ENCODE data around the gene ENO2. TPM values are rescaled to one million over a fixed set of nuclear protein-coding genes. Genes with fewer than 3 reads are reported as not detected.

ENO2 gene
- total RNA-seq, 6 donors from 2014 or later, result 33.4 to 44.0 (median 40.7) TPM

DNA sequence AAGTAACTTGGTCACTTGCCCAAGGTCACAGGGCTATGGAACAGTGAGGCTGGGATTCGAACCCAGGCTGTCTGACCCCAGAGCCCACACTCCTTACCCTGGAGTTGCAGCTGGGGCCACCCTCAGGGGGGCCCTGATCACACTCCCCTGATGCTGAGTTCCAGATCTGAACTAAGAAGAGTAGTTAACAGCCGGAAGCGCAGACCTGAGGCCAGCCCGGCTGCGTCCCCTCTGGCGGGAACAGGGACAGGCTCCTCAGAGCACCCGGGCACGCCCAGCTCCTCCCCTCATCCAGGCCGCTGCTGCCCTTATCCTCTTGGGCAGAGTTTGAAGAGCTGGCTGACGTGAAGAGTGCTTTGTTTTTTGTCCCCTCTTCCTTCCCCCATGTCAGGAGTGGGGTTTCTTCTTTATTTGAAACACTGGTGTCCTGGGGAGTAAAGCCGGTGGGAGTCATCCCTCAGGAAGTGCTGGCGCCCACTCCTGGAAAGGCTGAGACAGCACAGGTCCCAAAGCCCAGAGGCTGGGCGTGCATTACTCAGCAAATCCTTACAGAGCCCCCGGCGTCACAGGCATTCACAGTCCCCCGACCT, 47.4 kb downstream of the ENO2 start:
- peak; percentile 88 for DNase-seq
- no peaks in the 10 kb centered on the region for H3K9me3 ChIP-seq
- peak overlapping the region; percentile 89 to 96 (median 90) for H3K27ac ChIP-seq
- H3K4me1 ChIP-seq, result peaks cover 54 to 77% (median 71%) of the 10 kb centered on the region in 4 donors
- 5 to 17% methylated on average over 7 to 16 of the region's 16 CpGs for WGBS, 2 donors
- H3K4me3 ChIP-seq, result peak overlapping the region in 3 of 4 donors; percentile 58 to 64 (median 60)
- peaks cover 8 to 34% (median 21%) of the 10 kb centered on the region in 4 donors for H3K36me3 ChIP-seq
- no peak for TF ChIP-seq EP300 (IDR thresholded peaks at IDR 0.05)
- peak in 1 of 4 donors; percentile 45 for TF ChIP-seq POLR2A (IDR thresholded peaks at IDR 0.05)
- TF ChIP-seq, protein P1, sequence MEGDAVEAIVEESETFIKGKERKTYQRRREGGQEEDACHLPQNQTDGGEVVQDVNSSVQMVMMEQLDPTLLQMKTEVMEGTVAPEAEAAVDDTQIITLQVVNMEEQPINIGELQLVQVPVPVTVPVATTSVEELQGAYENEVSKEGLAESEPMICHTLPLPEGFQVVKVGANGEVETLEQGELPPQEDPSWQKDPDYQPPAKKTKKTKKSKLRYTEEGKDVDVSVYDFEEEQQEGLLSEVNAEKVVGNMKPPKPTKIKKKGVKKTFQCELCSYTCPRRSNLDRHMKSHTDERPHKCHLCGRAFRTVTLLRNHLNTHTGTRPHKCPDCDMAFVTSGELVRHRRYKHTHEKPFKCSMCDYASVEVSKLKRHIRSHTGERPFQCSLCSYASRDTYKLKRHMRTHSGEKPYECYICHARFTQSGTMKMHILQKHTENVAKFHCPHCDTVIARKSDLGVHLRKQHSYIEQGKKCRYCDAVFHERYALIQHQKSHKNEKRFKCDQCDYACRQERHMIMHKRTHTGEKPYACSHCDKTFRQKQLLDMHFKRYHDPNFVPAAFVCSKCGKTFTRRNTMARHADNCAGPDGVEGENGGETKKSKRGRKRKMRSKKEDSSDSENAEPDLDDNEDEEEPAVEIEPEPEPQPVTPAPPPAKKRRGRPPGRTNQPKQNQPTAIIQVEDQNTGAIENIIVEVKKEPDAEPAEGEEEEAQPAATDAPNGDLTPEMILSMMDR (IDR thresholded peaks at IDR 0.05), result peak; percentile 9 to 67 (median 36)
- TF ChIP-seq POLR2AphosphoS5 (IDR thresholded peaks at IDR 0.05), result no peak
- ATAC-seq (ENCODE audit: low FRiP score in 2 of 2), result peak; percentile 63 to 75
- H3K27me3 ChIP-seq, result no peaks in the 10 kb centered on the region

DNA sequence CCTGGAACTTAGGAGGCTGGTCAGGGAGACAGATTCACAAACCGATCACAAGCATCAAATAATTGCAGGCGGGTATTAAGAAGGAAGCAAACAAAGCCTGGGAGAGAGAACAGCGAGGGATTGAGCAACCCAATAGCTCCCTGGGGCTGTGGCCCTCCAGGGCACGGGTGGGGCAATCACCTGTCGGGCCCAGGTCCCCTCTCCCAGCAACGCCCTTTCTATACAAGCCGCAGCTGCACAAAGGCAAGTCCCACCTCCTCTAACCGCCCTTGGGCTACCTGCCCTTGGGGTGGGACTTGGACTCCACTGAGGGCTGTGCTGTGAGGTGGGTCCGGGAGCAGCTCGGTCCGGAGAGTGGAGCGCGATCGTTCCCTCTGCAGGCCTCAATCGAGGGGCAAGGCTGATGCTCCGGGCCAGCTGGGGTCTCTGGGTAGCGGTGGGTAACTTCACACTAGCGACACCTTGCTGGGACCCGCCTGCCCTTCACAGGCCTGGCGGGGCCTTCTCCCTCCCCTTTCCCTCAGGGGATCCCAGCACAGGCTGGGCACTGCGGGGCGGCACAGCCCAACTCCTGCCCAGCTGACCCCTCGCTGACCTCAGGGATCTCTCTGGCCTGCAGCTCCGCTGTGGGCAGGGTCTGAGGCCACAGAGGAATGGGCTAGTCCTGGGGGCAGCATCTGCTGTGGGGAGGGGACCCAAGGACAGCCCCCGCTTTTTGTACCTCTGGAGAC, 48.1 kb downstream of the ENO2 start:
- H3K9me3 ChIP-seq, result no peaks in the 10 kb centered on the region
- ATAC-seq (ENCODE audit: low FRiP score in 2 of 2), result peak; percentile 20 to 76
- H3K4me1 ChIP-seq, result peaks cover 54 to 70% (median 66%) of the 10 kb centered on the region in 4 donors
- H3K27ac ChIP-seq, result peak overlapping the region; percentile 89 to 96 (median 90)
- WGBS, 2 donors, result 50 to 52% methylated on average over 14 to 15 of the region's 25 CpGs
- TF ChIP-seq, protein P1 (IDR thresholded peaks at IDR 0.05), result no peak
- TF ChIP-seq POLR2AphosphoS5 (IDR thresholded peaks at IDR 0.05), result peak in 1 of 2 donors; percentile 33
- TF ChIP-seq EP300 (IDR thresholded peaks at IDR 0.05), result no peak
- peak in 2 of 4 donors; percentile 72 to 76 for TF ChIP-seq POLR2A (IDR thresholded peaks at IDR 0.05)
- no peaks in the 10 kb centered on the region for H3K27me3 ChIP-seq
- DNase-seq, result peak; percentile 83 to 90
- H3K4me3 ChIP-seq, result peak overlapping the region in 3 of 4 donors; percentile 58 to 64 (median 60)
- H3K36me3 ChIP-seq, result peaks cover 8 to 40% (median 25%) of the 10 kb centered on the region in 4 donors

DNA sequence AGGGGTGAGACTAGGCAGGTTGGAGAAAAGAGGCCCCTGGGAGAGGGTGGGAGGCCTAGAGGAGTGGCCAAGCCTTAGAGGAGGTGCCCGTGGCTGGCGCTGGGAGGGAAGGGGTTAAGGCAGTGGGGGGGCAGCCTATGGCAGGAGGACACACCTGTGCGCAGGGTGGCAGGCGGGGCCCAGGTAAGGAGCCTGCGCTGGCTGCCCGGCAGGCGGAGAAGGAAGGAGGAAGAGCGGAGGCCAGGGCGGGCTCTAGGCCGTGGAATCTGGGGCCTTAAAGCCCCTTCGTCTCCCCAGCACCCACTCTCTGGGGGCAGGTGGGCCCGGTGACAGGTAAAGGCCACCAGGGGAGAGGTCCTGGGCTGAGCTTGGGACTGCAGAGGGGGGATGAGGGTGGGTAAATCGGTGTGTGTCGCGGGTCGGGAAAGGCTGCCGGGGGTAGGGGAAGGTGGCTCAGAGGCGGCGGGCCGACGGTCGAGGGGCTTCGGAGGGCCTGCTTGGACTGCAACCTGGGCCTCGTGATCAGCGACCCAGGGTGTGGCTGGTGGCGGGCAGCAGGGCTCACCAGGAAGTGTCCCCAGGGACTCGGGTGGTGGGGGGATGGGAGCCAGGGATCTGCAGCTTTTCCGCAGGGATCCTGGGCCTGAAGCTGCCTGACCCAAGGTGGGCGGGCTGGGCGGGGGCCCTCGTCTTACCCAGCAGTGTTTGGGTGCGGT, 48.8 kb downstream of the ENO2 start:
- peak overlapping the region; percentile 89 to 96 (median 90) for H3K27ac ChIP-seq
- peak; percentile 34 to 92 for ATAC-seq (ENCODE audit: low FRiP score in 2 of 2)

DNA sequence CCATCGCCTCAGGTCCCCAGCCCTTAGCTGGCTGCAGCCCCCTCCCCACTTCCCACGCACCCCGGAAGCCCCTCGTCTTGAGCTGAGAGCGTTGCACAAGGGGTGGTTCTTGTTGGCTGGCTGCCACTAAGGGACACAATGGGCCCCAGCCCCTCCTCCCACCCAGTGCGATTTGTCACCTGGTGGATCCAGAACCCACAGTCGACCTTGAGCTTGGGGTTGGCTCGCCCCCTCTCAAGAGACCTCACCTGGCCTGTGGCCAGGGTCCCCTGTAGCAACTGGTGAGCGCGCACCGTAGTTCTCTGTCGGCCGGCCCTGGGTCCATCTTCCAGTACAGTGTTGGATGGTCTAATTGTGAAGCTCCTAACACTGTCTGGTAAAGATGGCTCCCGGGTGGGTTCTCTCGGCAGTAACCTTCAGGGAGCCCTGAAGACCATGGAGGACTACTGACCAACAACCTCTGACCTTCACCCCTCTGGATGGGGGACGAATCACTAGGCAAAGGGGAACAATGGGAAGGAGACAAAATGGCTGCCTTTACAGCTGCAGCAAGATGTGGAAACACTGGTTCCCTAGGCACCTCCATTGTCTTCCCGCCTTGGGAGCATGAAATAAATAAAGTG, 49.5 kb downstream of the ENO2 start:
- H3K36me3 ChIP-seq, result peaks cover 8 to 46% (median 35%) of the 10 kb centered on the region in 4 donors
- 58 to 74% methylated on average over 5 to 17 of the region's 17 CpGs for WGBS, 2 donors

More for the DNA sequence above, 48.8 kb downstream of the ENO2 start:
- Histone ChIP-seq H3K4me3 (peak overlapping the region in 3 of 4 donors; percentile 58 to 64 (median 60)), H3K27me3 (no peaks in the 10 kb centered on the region), H3K4me1 (peaks cover 48 to 63% (median 59%) of the 10 kb centered on the region in 4 donors), H3K36me3 (peaks cover 8 to 40% (median 30%) of the 10 kb centered on the region in 4 donors), H3K9me3 (no peaks in the 10 kb centered on the region)
- TF ChIP-seq POLR2AphosphoS5 (IDR thresholded peaks at IDR 0.05) (peak; percentile 40 to 85), EP300 (IDR thresholded peaks at IDR 0.05) (no peak), POLR2A (IDR thresholded peaks at IDR 0.05) (peak in 3 of 4 donors; percentile 70 to 95 (median 84))
- TF ChIP-seq, protein P1 (IDR thresholded peaks at IDR 0.05), result peak in 2 of 6 experiments; percentile 37 to 59
- 54 to 77% methylated on average over 27 to 31 of the region's 32 CpGs for WGBS, 2 donors
- DNase-seq, result peak; percentile 90 to 92

More for the DNA sequence above, 49.5 kb downstream of the ENO2 start:
- DNase-seq, result no peak
- H3K4me1 ChIP-seq, result peaks cover 46 to 61% (median 59%) of the 10 kb centered on the region in 4 donors
- no peaks in the 10 kb centered on the region for H3K27me3 ChIP-seq
- ATAC-seq (ENCODE audit: low FRiP score in 2 of 2), result no peak
- H3K27ac ChIP-seq, result peak overlapping the region; percentile 89 to 96 (median 90)
- no peaks in the 10 kb centered on the region for H3K9me3 ChIP-seq
- H3K4me3 ChIP-seq, result peak overlapping the region; percentile 3 to 64 (median 59)
- TF ChIP-seq POLR2AphosphoS5 (IDR thresholded peaks at IDR 0.05) (no peak), POLR2A (IDR thresholded peaks at IDR 0.05) (no peak), EP300 (IDR thresholded peaks at IDR 0.05) (no peak)
- TF ChIP-seq, protein P1 (IDR thresholded peaks at IDR 0.05), result no peak

Data from upper lobe of left lung (tissue), 6 donors.